DMS53 (cell line): Measurements from ENCODE around the gene KLK3.
A peak's percentile ranks its signal among the peaks of the same experiment; 100 is the strongest.
"Not testable (repeated sequence)": the region's sequence is repeated elsewhere in the genome, so short reads cannot be mapped to it uniquely, and the experiment has no call there.

ENCODE experiments used
- DNase-seq: peaks from one replicate; lab custom pipeline; 2025; lab: John Stamatoyannopoulos, UW

Gene KLK3

DNA sequence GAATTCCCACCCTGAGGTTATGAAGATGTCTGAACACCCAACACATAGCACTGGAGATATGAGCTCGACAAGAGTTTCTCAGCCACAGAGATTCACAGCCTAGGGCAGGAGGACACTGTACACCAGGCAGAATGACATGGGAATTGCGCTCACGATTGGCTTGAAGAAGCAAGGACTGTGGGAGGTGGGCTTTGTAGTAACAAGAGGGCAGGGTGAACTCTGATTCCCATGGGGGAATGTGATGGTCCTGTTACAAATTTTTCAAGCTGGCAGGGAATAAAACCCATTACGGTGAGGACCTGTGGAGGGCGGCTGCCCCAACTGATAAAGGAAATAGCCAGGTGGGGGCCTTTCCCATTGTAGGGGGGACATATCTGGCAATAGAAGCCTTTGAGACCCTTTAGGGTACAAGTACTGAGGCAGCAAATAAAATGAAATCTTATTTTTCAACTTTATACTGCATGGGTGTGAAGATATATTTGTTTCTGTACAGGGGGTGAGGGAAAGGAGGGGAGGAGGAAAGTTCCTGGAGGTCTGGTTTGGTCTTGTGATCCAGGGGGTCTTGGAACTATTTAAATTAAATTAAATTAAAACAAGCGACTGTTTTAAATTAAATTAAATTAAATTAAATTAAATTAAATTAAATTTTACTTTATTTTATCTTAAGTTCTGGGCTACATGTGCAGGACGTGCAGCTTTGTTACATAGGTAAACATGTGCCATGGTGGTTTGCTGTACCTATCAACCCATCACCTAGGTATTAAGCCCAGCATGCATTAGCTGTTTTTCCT, 7.0 kb downstream of the KLK3 start:
- no peak for DNase-seq

- no peak for DNase-seq
These were observed 14.8 kb downstream of the KLK3 start for GRCh38 chr19:50869479-50869878.

- no peak for DNase-seq
These were observed 15.8 kb downstream of the KLK3 start for GRCh38 chr19:50870417-50871089.

DNA sequence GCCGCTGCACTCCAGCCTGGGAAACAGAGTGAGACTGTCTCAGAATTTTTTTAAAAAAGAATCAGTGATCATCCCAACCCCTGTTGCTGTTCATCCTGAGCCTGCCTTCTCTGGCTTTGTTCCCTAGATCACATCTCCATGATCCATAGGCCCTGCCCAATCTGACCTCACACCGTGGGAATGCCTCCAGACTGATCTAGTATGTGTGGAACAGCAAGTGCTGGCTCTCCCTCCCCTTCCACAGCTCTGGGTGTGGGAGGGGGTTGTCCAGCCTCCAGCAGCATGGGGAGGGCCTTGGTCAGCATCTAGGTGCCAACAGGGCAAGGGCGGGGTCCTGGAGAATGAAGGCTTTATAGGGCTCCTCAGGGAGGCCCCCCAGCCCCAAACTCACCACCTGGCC, 18.3 kb downstream of the KLK3 start, which contains the start of gene KLK2:
KLK2 (plus strand) TSS at position 384 of the 400 bp plus-strand sequence. CDS start 35 bp downstream, outside the sequence.
- DNase-seq: no peak

DNA sequence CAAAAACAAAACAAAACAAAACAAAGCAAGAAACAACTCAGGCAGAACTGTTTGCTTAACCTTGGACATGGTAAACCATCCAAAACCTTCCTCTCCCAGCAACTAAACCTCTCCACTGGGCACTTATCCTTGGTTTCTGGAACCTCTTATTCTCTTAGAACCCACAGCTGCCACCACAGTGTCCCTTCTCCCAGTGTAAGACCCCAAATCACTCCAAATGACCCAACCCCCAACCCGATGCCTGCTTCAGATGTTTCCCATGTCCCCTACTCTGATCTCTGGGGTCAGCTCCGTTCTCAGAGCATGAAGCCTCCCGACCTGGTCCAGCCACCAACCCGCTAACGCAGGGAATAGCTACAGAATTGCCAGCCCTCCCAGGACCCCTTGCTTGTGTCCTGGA, 19.5 kb downstream of the KLK3 start:
- no peak for DNase-seq

DNA sequence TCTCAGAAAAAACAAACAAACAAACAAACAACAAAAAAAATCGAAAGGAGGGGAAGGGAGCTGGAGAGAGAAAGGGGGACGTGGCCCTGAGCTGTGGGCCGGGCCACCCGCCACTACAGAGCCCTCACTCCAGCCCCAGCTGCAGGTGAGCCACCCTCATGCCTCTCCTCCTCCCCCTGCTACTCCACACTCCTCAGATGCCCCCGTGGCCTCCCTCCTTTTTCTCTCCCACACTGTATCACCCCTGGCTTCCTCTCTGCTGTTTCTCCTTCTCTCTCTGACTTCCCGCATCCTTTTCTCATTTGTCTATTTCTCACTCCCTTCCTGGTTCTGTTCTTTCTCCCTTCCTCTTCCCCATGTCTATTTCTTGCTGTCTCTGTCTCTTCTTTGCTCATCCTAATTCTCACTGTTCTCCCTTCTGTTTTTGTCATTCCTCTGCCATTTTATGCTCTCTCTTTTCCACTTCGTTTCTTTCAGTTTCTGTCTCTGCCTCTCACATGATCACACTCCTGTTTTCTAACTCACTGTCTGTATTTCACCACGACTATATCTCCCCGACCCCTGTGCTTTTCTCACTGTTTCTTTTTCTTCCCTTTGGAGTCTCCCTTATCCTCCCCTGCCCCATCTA, 21.2 kb downstream of the KLK3 start:
- no peak for DNase-seq

DNA sequence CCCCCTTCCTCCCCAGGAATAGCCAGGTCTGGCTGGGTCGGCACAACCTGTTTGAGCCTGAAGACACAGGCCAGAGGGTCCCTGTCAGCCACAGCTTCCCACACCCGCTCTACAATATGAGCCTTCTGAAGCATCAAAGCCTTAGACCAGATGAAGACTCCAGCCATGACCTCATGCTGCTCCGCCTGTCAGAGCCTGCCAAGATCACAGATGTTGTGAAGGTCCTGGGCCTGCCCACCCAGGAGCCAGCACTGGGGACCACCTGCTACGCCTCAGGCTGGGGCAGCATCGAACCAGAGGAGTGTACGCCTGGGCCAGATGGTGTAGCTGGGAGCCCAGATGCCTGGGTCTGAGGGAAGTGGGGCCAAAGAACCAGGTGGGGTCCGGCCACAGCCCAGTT, 21.7 kb downstream of the KLK3 start:
- peak; percentile 25 for DNase-seq

- DNase-seq: peak; percentile 85
These were observed 22.6 kb downstream of the KLK3 start for GRCh38 chr19:50877338-50877737.

DNA sequence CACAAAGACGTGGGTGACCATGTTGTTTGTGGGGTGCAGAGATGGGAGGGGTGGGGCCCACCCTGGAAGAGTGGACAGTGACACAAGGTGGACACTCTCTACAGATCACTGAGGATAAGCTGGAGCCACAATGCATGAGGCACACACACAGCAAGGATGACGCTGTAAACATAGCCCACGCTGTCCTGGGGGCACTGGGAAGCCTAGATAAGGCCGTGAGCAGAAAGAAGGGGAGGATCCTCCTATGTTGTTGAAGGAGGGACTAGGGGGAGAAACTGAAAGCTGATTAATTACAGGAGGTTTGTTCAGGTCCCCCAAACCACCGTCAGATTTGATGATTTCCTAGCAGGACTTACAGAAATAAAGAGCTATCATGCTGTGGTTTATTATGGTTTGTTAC, 24.1 kb downstream of the KLK3 start:
- DNase-seq: no peak

- DNase-seq: no peak
These were observed 25.5 kb downstream of the KLK3 start for GRCh38 chr19:50880241-50880640.

DNA sequence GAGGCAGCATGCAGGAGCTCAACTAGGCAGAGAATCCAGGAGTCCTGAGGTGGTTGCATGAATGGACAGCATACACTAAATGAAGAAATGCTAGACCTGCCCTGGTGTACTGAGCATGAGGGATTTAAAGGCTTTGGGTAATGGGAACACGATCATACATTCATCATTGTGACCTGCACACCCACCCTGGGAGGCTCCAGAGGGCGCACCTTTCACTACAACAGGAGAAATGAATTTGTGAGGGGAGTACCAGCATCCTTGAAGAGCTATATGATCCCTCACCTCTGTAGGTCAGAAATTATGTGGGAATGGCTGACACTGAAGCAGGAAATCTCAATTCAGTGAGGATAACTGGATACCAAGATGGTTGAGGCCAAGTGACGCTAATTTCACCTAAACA, 27.5 kb downstream of the KLK3 start:
- no peak for DNase-seq

GRCh38 chr19:50889638-50890037, 34.9 kb downstream of the KLK3 start:
- no peak for DNase-seq

- no peak for DNase-seq
These were observed 35.9 kb downstream of the KLK3 start for GRCh38 chr19:50890422-50891252.

GRCh38 chr19:50891253-50891625, 36.5 kb downstream of the KLK3 start:
- DNase-seq: no peak

DNA sequence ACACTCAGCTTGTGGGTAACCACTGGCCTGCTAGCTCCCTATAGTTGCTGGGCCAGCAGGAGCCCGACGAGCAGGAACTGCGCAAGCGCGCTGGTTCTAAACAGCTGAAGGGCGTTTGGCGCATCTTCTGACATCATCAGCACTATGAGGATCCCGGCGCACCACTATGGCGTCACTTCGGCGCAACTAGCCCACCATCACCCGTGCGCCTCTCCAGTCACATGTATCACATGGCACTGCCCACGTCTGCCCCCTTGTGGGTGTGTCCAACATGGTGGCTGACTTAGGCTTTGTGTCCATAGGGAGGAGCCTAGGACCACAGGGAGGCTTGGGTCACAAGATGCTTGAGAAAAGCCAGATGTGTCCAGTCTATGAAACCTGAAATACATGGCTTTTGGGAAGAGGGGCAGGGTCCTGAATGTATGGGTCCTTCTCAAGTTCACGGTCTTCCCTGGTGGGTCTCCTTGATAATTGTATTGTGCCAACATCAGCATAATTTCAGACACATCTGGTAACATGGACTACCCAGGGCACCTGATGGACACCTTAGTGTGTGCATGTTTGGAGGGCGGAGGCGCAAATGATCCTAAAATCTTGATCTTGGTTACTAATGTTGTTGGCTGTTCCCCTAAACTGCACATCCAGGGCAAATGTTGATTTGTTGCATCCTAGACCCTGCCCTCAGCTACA, 38.5 kb downstream of the KLK3 start:
- DNase-seq: peak; percentile 34

GRCh38 chr19:50894478-50895356, 40.0 kb downstream of the KLK3 start:
- DNase-seq: no peak

- not testable (repeated sequence) for DNase-seq
These were observed 41.4 kb downstream of the KLK3 start for GRCh38 chr19:50896089-50896590.

GRCh38 chr19:50896591-50897190, 42.0 kb downstream of the KLK3 start:
- peak; percentile 97 for DNase-seq

- peak; percentile 48 for DNase-seq
These were observed 42.5 kb downstream of the KLK3 start for GRCh38 chr19:50897191-50897607.

DNA sequence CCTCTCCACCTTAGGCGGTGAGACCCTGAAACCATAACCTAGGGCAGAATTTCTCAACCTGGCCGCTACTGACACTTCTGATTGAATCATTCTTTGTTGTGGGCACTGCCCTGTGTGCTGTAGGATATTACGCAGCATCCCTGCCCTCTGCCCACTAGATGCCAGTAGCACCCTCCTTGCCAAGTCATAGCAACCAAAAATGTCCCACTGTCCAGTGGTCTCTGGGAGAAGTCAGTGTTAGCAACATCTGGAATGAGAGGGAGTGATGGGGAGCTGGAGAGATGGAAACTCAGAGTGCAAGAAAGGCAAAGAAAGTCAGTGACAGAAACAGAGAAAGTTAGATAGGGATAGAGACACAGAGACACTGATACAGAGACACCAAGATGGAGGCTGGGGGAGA, 42.9 kb downstream of the KLK3 start:
- peak; percentile 22 for DNase-seq
